ENCODE results near the gene METTL27. TPM values are rescaled to one million over a fixed set of nuclear protein-coding genes. Genes with fewer than 3 reads are reported as not detected.
A peak's percentile ranks its signal among the peaks of the same experiment; 100 is the strongest.
"Not testable (repeated sequence)": the region's sequence is repeated elsewhere in the genome, so short reads cannot be mapped to it uniquely, and the experiment has no call there.

The METTL27 gene
- total RNA-seq, 2 donors from 2014 or later = 2.1 to 3.3 TPM

DNA sequence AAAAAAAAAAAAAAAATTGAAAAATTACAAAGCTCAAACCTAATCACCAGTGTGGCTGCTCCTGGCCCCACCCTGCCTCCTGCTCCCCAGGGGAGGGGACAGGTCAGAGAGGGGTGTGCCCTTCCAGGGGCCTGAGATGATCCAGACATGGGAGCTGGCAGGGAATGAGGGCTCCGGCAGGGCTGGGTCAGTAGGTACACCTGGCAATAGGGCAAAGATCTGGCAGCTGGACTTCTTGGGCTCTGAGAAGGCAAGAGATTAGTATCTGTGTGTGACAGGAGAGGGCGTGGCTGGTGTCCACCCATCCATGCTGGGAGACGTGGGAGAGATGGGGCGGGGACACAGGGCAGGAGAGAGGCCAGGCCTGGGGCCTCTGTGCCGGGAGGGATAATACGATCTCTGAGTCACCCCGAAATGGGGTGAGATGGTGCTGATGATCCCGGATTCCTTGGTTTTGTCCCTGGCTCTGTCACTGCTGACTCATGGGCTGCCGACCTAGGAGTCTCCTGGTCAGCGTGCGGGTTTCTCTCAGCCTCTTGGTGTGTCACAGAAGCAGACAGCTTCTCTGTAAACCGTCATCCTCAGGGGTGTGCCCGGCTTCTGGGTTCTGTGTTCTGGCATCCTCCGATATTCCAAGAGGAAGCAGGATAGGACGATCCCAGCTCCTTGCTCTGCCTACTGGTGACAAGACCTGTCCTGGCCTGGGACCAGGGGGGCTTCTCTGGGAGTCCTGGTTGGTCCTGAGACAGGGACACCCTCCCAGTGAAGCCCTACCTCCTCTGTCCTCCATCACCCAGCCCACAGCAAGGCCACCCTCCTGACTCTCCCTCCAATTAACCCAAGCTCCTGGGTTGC is 19.8 kb downstream of the METTL27 start:
- Histone ChIP-seq H3K36me3 (replicated peaks in 1 of 2; ENCODE audit: insufficient read depth in 1 of 2, low read depth in 2 of 2) (no peaks in the 10 kb centered on the region), H3K27me3 (no peaks in the 10 kb centered on the region), H3K4me1 (peaks cover 36% of the 10 kb centered on the region), H3K4me3 (no peak overlapping the region), H3K27ac (peak overlapping the region in 2 of 4 donors; percentile 23 to 41), H3K9me3 (no peaks in the 10 kb centered on the region)
- ATAC-seq = peak; percentile 25
- TF ChIP-seq POLR2A (IDR thresholded peaks at IDR 0.05) = peak in 1 of 3 donors; percentile 32
- TF ChIP-seq, protein P1, sequence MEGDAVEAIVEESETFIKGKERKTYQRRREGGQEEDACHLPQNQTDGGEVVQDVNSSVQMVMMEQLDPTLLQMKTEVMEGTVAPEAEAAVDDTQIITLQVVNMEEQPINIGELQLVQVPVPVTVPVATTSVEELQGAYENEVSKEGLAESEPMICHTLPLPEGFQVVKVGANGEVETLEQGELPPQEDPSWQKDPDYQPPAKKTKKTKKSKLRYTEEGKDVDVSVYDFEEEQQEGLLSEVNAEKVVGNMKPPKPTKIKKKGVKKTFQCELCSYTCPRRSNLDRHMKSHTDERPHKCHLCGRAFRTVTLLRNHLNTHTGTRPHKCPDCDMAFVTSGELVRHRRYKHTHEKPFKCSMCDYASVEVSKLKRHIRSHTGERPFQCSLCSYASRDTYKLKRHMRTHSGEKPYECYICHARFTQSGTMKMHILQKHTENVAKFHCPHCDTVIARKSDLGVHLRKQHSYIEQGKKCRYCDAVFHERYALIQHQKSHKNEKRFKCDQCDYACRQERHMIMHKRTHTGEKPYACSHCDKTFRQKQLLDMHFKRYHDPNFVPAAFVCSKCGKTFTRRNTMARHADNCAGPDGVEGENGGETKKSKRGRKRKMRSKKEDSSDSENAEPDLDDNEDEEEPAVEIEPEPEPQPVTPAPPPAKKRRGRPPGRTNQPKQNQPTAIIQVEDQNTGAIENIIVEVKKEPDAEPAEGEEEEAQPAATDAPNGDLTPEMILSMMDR (IDR thresholded peaks at IDR 0.05) = no peak
- 69 to 71% methylated on average over 9 to 14 of the region's 15 CpGs for whole genome bisulfite sequencing, 2 donors
- DNase-seq = peak in 3 of 4 donors; percentile 49 to 64 (median 55)
- intact Hi-C loops (cut with DNase I) = no loop called here

DNA sequence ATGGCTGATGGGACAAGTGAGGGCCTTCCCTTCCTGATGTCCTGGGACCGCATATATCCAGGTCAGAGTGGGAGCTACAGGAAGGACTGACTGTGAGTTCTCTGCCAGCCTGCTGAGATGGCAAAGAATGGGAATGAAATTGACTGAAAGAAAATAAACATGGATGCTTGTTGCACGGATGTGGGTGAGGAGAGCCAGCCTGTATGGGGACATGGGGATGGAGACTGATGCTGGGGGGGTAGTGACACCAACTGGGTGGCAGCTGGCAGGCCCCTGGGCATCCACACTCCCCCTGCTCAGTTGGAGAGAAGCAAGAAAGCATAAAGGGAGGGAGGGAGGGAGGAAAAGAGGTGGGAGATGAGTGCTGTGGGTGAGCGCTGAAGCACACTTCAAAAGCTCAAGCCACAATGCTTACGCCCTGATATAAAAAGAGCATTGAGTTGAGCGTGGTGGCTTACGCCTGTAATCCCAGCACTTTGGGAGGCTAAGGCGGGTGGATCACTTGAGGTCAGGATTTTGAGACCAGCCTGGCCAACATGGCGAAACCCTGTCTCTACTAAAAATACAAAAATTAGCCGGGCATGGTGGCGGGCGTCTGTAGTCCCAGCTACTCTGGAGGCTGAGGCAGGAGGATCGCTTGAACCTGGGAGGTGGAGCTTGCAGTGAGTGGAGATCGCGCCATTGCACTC is 20.6 kb downstream of the METTL27 start:
- H3K27ac ChIP-seq, H3K27me3 ChIP-seq: not testable (repeated sequence)
- 96% methylated on average over 14 of the region's 14 CpGs for WGBS, 2 donors

DNA sequence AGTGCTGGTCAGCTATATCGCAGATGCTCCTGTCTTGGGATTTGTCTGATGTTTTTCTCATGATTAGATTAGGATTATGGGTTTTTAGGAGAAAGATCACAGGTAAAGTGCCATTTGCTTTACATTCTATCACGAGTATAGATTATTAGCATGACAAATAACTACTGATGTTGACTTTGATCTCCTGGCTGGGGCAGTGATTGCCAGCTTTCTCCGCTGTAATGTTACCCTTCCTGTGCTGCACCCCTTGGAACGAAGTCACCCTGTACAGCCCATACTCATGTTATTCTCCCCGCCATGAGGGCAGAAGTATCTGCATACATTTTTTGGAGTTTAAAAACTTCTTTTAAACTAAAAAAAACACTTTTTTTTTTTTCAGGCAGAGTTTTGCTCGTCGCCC is 22.3 kb downstream of the METTL27 start:
- no peak for TF ChIP-seq POLR2A (IDR thresholded peaks at IDR 0.05)
- TF ChIP-seq, protein P1 (IDR thresholded peaks at IDR 0.05) = no peak
- Histone ChIP-seq H3K4me3 (no peak overlapping the region), H3K27ac (no peak overlapping the region), H3K4me1 (peaks cover 11% of the 10 kb centered on the region), H3K9me3 (no peaks in the 10 kb centered on the region), H3K27me3 (no peaks in the 10 kb centered on the region), H3K36me3 (replicated peaks in 1 of 2; ENCODE audit: insufficient read depth in 1 of 2, low read depth in 2 of 2) (no peaks in the 10 kb centered on the region)
- intact Hi-C loops (cut with DNase I) = no loop called here
- 85% methylated on average over 7 of the region's 7 CpGs for WGBS, 2 donors
- ATAC-seq (no peak), DNase-seq (no peak)

More for the DNA sequence above, 20.6 kb downstream of the METTL27 start:
- ATAC-seq; H3K4me3 ChIP-seq; H3K9me3 ChIP-seq; intact Hi-C loops (cut with DNase I); H3K36me3 ChIP-seq (replicated peaks in 1 of 2; ENCODE audit: insufficient read depth in 1 of 2, low read depth in 2 of 2): not testable (repeated sequence)
- peak in 1 of 4 donors; percentile 3 for DNase-seq
- peaks cover 28% of the 10 kb centered on the region for H3K4me1 ChIP-seq

DNA sequence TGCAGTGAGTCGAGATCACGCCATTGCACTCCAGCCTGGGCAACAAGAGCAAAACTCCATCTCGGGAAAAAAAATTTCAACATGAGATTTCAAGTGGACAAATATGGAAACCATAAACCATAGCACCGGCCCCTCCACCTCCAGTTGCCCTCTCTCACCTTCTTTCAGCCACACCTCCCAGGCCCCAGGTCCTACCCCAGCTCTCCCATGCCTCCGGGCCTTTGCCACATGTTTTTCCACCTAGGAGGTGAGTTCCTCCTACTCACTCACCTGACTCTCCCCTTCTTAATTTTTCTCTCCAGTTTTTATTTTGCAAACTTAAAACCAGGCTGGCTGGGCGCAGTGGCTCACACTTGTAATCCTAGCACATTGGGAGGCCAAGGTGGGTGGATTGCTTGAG is 25.2 kb downstream of the METTL27 start:
- DNase-seq (no peak), ATAC-seq (no peak)
- intact Hi-C loops (cut with DNase I) = no loop called here
- 95 to 97% methylated on average over 6 of the region's 6 CpGs for WGBS, 2 donors
- H3K36me3 ChIP-seq (replicated peaks in 1 of 2; ENCODE audit: insufficient read depth in 1 of 2, low read depth in 2 of 2) = no peaks in the 10 kb centered on the region
- no peaks in the 10 kb centered on the region for H3K9me3 ChIP-seq
- no peaks in the 10 kb centered on the region for H3K4me1 ChIP-seq
- H3K27me3 ChIP-seq = no peaks in the 10 kb centered on the region
- no peak overlapping the region for H3K27ac ChIP-seq
- no peak overlapping the region for H3K4me3 ChIP-seq
- no peak for TF ChIP-seq POLR2A (IDR thresholded peaks at IDR 0.05)
- TF ChIP-seq, protein P1 (IDR thresholded peaks at IDR 0.05) = no peak

DNA sequence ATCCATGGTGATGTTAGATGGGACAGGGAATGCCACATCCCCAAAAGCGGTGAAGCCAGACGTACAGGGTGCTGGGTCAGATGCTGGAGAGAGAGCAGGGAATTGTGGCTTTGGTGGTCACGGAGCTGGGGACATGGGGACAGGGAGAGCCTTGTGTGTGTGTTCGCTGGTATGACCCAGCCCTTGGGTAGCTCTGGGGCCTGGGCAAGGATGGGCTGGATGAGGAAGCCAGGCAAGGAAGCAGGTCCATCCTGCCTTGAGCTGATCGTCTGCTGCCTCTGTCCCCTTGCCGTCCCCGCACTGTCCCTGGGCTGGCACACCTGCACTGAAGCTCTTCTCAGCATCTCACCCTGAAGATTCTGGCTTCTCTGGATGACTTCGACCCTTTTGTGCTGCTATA is 26.9 kb downstream of the METTL27 start:
- Histone ChIP-seq H3K4me1 (peaks cover 11% of the 10 kb centered on the region), H3K4me3 (no peak overlapping the region), H3K27me3 (no peaks in the 10 kb centered on the region), H3K36me3 (replicated peaks in 1 of 2; ENCODE audit: insufficient read depth in 1 of 2, low read depth in 2 of 2) (no peaks in the 10 kb centered on the region), H3K9me3 (no peaks in the 10 kb centered on the region), H3K27ac (no peak overlapping the region)
- DNase-seq (peak in 1 of 4 donors; percentile 3), ATAC-seq (no peak)
- 85 to 88% methylated on average over 8 of the region's 8 CpGs for WGBS, 2 donors
- intact Hi-C loops (cut with DNase I) = no loop called here
- TF ChIP-seq, protein P1 (IDR thresholded peaks at IDR 0.05) = no peak
- no peak for TF ChIP-seq POLR2A (IDR thresholded peaks at IDR 0.05)
